ENCODE measurements around the gene RNF225.

The RNF225 gene

DNA sequence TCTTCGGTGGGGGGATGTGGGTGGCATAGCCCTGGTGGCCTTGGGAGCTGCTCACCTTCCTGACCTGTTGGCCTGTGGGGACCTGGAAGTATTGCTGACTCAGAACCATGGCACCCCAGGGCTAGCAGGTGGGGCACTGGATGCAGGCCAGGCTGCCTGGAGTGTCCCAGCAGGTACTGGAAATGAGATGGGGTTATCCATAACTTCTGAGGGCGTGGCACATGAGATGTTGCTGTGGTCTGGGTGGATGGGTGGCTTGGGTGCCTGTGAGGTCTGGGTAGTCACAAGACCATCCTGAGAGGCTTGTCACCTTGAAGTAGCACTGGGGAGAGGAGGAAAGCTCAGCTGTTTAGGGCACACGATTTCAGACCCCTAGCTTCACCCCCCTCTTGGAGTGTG is 636 bp upstream of the RNF225 start:
- TF ChIP-seq, protein P1, sequence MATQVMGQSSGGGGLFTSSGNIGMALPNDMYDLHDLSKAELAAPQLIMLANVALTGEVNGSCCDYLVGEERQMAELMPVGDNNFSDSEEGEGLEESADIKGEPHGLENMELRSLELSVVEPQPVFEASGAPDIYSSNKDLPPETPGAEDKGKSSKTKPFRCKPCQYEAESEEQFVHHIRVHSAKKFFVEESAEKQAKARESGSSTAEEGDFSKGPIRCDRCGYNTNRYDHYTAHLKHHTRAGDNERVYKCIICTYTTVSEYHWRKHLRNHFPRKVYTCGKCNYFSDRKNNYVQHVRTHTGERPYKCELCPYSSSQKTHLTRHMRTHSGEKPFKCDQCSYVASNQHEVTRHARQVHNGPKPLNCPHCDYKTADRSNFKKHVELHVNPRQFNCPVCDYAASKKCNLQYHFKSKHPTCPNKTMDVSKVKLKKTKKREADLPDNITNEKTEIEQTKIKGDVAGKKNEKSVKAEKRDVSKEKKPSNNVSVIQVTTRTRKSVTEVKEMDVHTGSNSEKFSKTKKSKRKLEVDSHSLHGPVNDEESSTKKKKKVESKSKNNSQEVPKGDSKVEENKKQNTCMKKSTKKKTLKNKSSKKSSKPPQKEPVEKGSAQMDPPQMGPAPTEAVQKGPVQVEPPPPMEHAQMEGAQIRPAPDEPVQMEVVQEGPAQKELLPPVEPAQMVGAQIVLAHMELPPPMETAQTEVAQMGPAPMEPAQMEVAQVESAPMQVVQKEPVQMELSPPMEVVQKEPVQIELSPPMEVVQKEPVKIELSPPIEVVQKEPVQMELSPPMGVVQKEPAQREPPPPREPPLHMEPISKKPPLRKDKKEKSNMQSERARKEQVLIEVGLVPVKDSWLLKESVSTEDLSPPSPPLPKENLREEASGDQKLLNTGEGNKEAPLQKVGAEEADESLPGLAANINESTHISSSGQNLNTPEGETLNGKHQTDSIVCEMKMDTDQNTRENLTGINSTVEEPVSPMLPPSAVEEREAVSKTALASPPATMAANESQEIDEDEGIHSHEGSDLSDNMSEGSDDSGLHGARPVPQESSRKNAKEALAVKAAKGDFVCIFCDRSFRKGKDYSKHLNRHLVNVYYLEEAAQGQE (IDR thresholded peaks at IDR 0.05; ENCODE audit: insufficient read depth in 1 of 2, low read depth in 2 of 2, low read length in 2 of 2): no peak
- TF ChIP-seq FOXP2 (optimal IDR thresholded peaks at IDR 0.05; ENCODE audit: borderline replicate concordance, extremely low read depth, extremely low read length, insufficient read depth): no peak
- no peak for TF ChIP-seq TAF1 (IDR thresholded peaks at IDR 0.05; ENCODE audit: borderline replicate concordance, insufficient read depth, low read length)
- no peak for TF ChIP-seq POLR2AphosphoS5 (IDR thresholded peaks at IDR 0.05; ENCODE audit: low read depth, low read length)

DNA sequence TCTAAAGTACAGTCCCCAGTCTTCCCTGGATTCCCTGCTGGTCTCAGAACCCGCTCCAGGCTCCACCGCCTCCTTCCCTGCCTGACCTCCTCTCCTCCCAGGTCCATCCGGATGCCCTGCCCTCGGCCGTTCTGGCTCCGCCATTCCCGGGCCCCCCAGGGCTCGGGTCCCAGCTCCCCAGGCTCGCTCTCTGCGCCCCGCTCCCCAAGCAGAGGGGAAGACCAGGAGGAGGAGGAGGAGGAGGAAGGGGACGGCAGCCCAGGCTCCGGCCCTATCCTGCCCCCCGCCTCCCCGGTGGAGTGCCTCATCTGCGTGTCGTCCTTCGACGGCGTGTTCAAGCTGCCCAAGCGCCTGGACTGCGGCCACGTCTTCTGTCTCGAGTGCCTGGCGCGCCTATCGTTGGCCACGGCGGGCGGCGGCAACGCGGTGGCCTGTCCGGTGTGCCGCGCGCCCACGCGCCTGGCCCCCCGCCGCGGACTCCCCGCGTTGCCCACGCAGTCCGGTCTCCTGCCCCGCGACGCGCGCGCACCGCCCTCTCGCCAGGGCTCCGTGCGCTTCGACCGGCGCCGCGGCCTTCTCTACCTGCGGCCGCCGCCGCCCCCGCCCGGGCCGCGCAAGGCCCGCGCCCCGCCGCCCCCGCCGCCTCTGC is 647 bp downstream of the RNF225 start:
- no peak for TF ChIP-seq FOXP2 (optimal IDR thresholded peaks at IDR 0.05; ENCODE audit: borderline replicate concordance, extremely low read depth, extremely low read length, insufficient read depth)
- no peak; the same call in 1 of the 2 replicates for TF ChIP-seq POLR2AphosphoS5 (IDR thresholded peaks at IDR 0.05; ENCODE audit: low read depth, low read length)
- TF ChIP-seq SIN3A (IDR thresholded peaks at IDR 0.05; ENCODE audit: borderline replicate concordance, insufficient read depth, low read length): no peak
- TF ChIP-seq TAF1 (IDR thresholded peaks at IDR 0.05; ENCODE audit: borderline replicate concordance, insufficient read depth, low read length): no peak
- TF ChIP-seq, protein P1 (IDR thresholded peaks at IDR 0.05; ENCODE audit: insufficient read depth in 1 of 2, low read depth in 2 of 2, low read length in 2 of 2): no peak

DNA sequence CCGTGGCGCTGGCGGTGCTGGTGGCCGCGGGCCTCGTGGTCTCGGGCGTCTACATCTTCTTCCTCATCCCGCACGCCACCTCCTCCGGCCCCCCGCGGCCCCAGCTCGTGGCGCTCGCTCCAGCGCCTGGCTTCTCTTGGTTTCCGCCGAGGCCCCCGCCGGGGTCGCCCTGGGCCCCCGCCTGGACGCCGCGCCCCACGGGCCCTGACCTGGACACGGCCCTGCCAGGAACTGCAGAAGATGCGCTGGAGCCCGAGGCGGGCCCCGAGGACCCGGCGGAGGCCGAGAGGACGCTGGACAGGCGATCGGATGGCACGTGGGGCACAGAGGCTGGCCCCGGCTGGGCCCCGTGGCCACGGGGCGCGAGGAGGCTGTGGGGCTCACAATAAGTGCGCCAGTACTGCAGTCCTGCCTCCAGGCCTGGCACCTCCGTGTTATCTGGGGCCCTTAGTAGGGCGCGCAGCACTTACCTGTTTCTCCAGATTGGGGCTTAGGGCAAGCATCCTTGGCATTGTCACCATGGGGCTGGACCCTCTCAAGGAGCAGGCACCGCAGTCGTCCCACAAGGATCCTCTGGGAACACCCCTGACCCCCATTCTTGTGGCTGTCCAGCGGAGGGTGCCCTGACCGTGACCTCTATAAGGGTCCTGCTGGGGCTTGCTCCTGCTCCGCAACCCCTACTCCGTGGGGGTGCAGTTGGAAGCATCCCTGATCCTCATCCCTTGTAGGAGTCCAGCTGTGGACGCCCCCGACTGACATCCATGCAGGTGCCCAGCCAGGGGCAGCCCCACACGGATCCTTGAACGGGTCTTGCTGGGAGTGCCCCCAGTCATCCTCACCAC is 1.5 kb downstream of the RNF225 start:
- TF ChIP-seq POLR2AphosphoS5 (IDR thresholded peaks at IDR 0.05; ENCODE audit: low read depth, low read length) (0 out of 2 replicates have a peak, but pooled peaks have one; percentile 29), SIN3A (IDR thresholded peaks at IDR 0.05; ENCODE audit: borderline replicate concordance, insufficient read depth, low read length) (no peak)

DNA sequence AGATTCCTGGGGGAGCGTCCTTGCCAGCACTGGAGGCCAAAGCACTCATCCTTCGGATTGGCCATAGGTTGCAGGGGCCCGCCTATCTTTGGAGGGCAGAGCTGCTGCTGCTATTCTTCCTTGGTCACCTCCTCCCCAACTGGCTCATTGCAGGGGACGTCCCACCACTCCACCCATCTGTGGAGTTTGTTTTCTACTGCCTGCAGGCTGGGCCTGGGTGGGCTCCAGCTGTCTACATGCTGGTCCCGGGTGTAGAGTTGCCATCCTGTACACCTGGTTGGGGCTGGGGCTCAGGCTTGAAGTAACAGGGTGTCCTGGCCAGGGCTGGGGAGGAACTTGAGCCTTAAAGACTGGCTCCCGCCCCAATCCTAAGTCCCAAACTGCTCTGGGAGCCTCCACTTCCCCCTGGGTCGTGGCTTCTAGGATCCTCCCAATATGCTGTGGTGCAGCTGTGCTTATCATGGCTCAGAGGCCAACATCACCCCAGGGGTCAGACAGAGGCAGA is 2.1 kb downstream of the RNF225 start:
- TF ChIP-seq FOXP2 (optimal IDR thresholded peaks at IDR 0.05; ENCODE audit: borderline replicate concordance, extremely low read depth, extremely low read length, insufficient read depth): no peak
- TF ChIP-seq TAF1 (IDR thresholded peaks at IDR 0.05; ENCODE audit: borderline replicate concordance, insufficient read depth, low read length): no peak
- TF ChIP-seq, protein P1 (IDR thresholded peaks at IDR 0.05; ENCODE audit: insufficient read depth in 1 of 2, low read depth in 2 of 2, low read length in 2 of 2): no peak
- TF ChIP-seq SIN3A (IDR thresholded peaks at IDR 0.05; ENCODE audit: borderline replicate concordance, insufficient read depth, low read length): no peak
- TF ChIP-seq POLR2AphosphoS5 (IDR thresholded peaks at IDR 0.05; ENCODE audit: low read depth, low read length): no peak

DNA sequence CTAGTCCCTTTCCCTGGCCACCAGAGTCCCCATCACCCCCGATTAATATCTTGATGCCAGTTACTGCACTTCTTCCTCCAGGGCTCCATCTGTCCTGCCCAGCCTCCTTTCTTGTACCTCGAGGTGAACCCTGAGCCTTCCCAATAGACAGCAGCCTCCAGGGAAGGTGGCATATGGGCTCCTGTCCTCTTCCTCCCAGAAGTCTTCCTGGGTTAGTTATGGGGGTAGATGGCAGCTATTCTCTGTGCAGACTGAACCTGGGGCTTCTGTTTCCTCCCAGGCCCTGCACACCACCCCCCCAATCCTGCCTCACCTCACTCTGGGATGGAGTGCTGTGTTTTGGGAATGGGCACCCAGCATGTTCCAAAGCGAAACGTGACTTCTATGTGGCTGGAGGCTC is 2.6 kb downstream of the RNF225 start:
- TF ChIP-seq FOXP2 (optimal IDR thresholded peaks at IDR 0.05; ENCODE audit: borderline replicate concordance, extremely low read depth, extremely low read length, insufficient read depth) (no peak), SIN3A (IDR thresholded peaks at IDR 0.05; ENCODE audit: borderline replicate concordance, insufficient read depth, low read length) (no peak), TAF1 (IDR thresholded peaks at IDR 0.05; ENCODE audit: borderline replicate concordance, insufficient read depth, low read length) (no peak), POLR2AphosphoS5 (IDR thresholded peaks at IDR 0.05; ENCODE audit: low read depth, low read length) (no peak)
- TF ChIP-seq, protein P1 (IDR thresholded peaks at IDR 0.05; ENCODE audit: insufficient read depth in 1 of 2, low read depth in 2 of 2, low read length in 2 of 2): no peak

All from PFSK-1 (cell line).